Heart left ventricle (tissue), 16 donors: ENCODE data around the gene AKR1B1. TPM values are rescaled to one million over a fixed set of nuclear protein-coding genes. Genes with fewer than 3 reads are reported as not detected.

Experiments
- ATAC-seq, 4 donors: fragments of 200-7000 bp; cut with Tn5 transposase; one replicate each; pipeline ENCODE4 v1.9.1; 2020 to 2022; ENCODE audit warnings: moderate library complexity in 4 of 4, mild to moderate bottlenecking in 3 of 4, moderate number of reproducible peaks in 1 of 4
- DNase-seq, 5 donors: peaks; one replicate each; pipeline ENCODE4 v3.0.0-alpha.2; 2020
- H3K27ac ChIP-seq, 12 donors: fragments of 200-600 bp; sonication (generic) in 4 of 12; one replicate each; pipeline versions ENCODE4 v1.5.0 to v1.8.0; 2016 to 2022; ENCODE audit warnings: mild to moderate bottlenecking in 2 of 12
- H3K27me3 ChIP-seq, 9 donors: fragments of 200-600 bp; sonication (generic) in 2 of 9; one replicate each; pipeline versions ENCODE4 v1.5.1 to v1.8.0; 2016 to 2022; ENCODE audit warnings: mild to moderate bottlenecking in 3 of 9
- H3K36me3 ChIP-seq, 9 donors: fragments of 200-600 bp; sonication (generic) in 2 of 9; one replicate each; pipeline versions ENCODE4 v1.5.0 to v1.8.0; 2018 to 2022; ENCODE audit warnings: mild to moderate bottlenecking in 2 of 9
- H3K4me1 ChIP-seq, 12 donors: fragments of 200-600 bp; sonication (generic) in 4 of 12; one replicate each; pipeline versions ENCODE4 v1.5.0 to v1.8.0; 2016 to 2022; ENCODE audit warnings: mild to moderate bottlenecking in 3 of 12
- H3K4me3 ChIP-seq, 12 donors: fragments of 200-600 bp; sonication (generic) in 4 of 12; one replicate each; pipeline versions ENCODE4 v1.5.0 to v1.8.0; 2017 to 2022; ENCODE audit warnings: mild to moderate bottlenecking in 9 of 12, moderate library complexity in 4 of 12
- H3K9me3 ChIP-seq, 12 donors: fragments of 200-600 bp; sonication (generic) in 4 of 12; one replicate each; pipeline versions ENCODE4 v1.5.0 to v1.8.0; 2016 to 2022; ENCODE audit warnings: mild to moderate bottlenecking in 1 of 12
- CTCF ChIP-seq, 12 donors: fragments of 200-600 bp; sonication (generic) in 4 of 12; IDR thresholded peaks; one replicate each; pipeline versions ENCODE4 v1.5.0 to v1.8.0; 2018 to 2022; ENCODE audit warnings: antibody characterized with exemption in 12 of 12, mild to moderate bottlenecking in 5 of 12
- POLR2A ChIP-seq, 2 donors: fragments of 450-650 bp; IDR thresholded peaks; one replicate each; pipeline ENCODE4 v1.6.1; 2017; ENCODE audit warnings: antibody characterized with exemption in 2 of 2, mild to moderate bottlenecking in 2 of 2, moderate library complexity in 2 of 2
- WGBS, 4 donors: extraction: QIAGEN DNeasy Blood & Tissue Kit in 2 of 4; methylation state at CpG; one replicate each; pipeline versions ENCODE4 v1.1.5 to v1.1.7; 2013 to 2018; 5-methylcytosine and 5-hydroxymethylcytosine counted together
- intact Hi-C, 10 donors: fragments of 100-400 bp; cut with DNase I; formaldehyde crosslinking; loops; one replicate each; pipeline versions ENCODE4 v1.11.1 to v1.14.2; 2022
- polyA plus RNA-seq, 2 donors: library from polyadenylated mRNA; stranded (reverse); fragments of 200-250 nt; gene quantifications; one replicate each; pipeline ENCODE4 v1.2.3, GENCODE V29; 2013
- total RNA-seq, 9 donors: library from RNA; depleted of rRNA in 2 of 9; stranded (reverse); fragments of >200 nt in 2 of 9; fragmentation: NEBNext Ultra II Directional in 3 of 9; extraction: Animal tissue kit (Norgen Biotek cat#: 25700) in 3 of 9; gene quantifications; one replicate each; pipeline versions ENCODE4 v1.1.0 to v1.2.4, GENCODE V29; 2016 to 2023
- donor health status: ischemic (EF 13 %, LVEDD 7.1; RV severe dilation, severe dysfunction).
- donor health status: healthy with polysubstance abuse.
- donor health status: DM: no; HTN: yes; CAD: no.
- donor health status: DM: no; HTN: no; CAD: no.
- donor health status: ischemic (EF 25% LVEDD 6.9; RV normal size, moderate dysfunction).
- donor health status: ischemic (EF 25% LVEDD 5.7; RV mildly dilated, moderate dysfunction).
- donor health status: healthy.
- donor health status: DM: yes; HTN: yes; CAD: no.
- donor health status: ischemic (EF 35%, LVEDD 5.7; RV mildly dilated, moderate dysfunction).
- donor health status: nonischemic (EF 11% LVEDD 7.7; RV severe dilation, severe dysfunction).
- donor health status: DM: yes; HTN: yes; CAD: no.
- donor health status: PGD.
- donor health status: ischemic (EF 29% LVEDD 5.4; RV normal size, mild dysfunction).
- donor health status: nonischemic (EF 23%, LVEDD 6.1; RV moderate dilation, normal function).

Gene AKR1B1
- total and polyA plus RNA-seq, 11 donors: 97.0 to 335 (median 185) TPM

- Histone ChIP-seq H3K36me3 (peaks cover 0 to 6% (median 4%) of the 10 kb centered on the region in 9 donors), H3K4me1 (peaks cover 5 to 52% (median 38%) of the 10 kb centered on the region in 12 donors), H3K4me3 (peak overlapping the region in 2 of 12 donors; percentile 74 to 81), H3K27me3 (no peaks in the 10 kb centered on the region), H3K9me3 (no peaks in the 10 kb centered on the region), H3K27ac (no peak overlapping the region)
- intact Hi-C loops: no loop called here
- ATAC-seq: no peak
- no peak for DNase-seq
- 68 to 77% (median 74%) methylated on average over 2 of the region's 2 CpGs for WGBS, 4 donors
- TF ChIP-seq POLR2A (IDR thresholded peaks at IDR 0.05): no peak
- no peak for TF ChIP-seq CTCF (IDR thresholded peaks at IDR 0.05)
Measured at GRCh38 chr7:134457210-134457609, 1.7 kb downstream of the AKR1B1 start.

- DNase-seq: no peak
- peak overlapping the region in 1 of 12 donors; percentile 8 for H3K4me3 ChIP-seq
- no peaks in the 10 kb centered on the region for H3K9me3 ChIP-seq
- H3K4me1 ChIP-seq: peaks cover 2 to 70% (median 55%) of the 10 kb centered on the region in 12 donors
- H3K27me3 ChIP-seq: no peaks in the 10 kb centered on the region
- 53 to 56% (median 54%) methylated on average over 4 of the region's 4 CpGs for WGBS, 4 donors
- H3K36me3 ChIP-seq: peaks cover 0 to 30% (median 26%) of the 10 kb centered on the region in 9 donors
- no peak for TF ChIP-seq CTCF (IDR thresholded peaks at IDR 0.05)
- no peak for TF ChIP-seq POLR2A (IDR thresholded peaks at IDR 0.05)
- peak overlapping the region in 10 of 12 donors; percentile 1 to 75 (median 43) for H3K27ac ChIP-seq
- ATAC-seq: no peak
- intact Hi-C loops: no loop called here
Measured at GRCh38 chr7:134454277-134454676, 4.6 kb downstream of the AKR1B1 start.

GRCh38 chr7:134453518-134453917 is 5.4 kb downstream of the AKR1B1 start:
- TF ChIP-seq POLR2A (IDR thresholded peaks at IDR 0.05): no peak
- no peak for DNase-seq
- Histone ChIP-seq H3K27me3 (no peaks in the 10 kb centered on the region), H3K27ac (peak overlapping the region in 11 of 12 donors; percentile 24 to 75 (median 62)), H3K4me3 (no peak overlapping the region), H3K4me1 (peaks cover 0 to 72% (median 56%) of the 10 kb centered on the region in 12 donors), H3K9me3 (no peaks in the 10 kb centered on the region), H3K36me3 (peaks cover 0 to 36% (median 33%) of the 10 kb centered on the region in 9 donors)
- intact Hi-C loops: no loop called here
- no peak for ATAC-seq
- WGBS, 4 donors: 56 to 67% (median 61%) methylated on average over 5 of the region's 5 CpGs

- peak; percentile 9 to 27 (median 20) for ATAC-seq
Measured at GRCh38 chr7:134452991-134453473, 5.9 kb downstream of the AKR1B1 start.

GRCh38 chr7:134452419-134452838 is 6.5 kb downstream of the AKR1B1 start:
- Histone ChIP-seq H3K36me3 (peaks cover 0 to 47% (median 44%) of the 10 kb centered on the region in 9 donors), H3K4me3 (peak overlapping the region in 2 of 12 donors; percentile 0 to 19), H3K27me3 (no peaks in the 10 kb centered on the region), H3K9me3 (no peaks in the 10 kb centered on the region), H3K4me1 (peaks cover 0 to 66% (median 49%) of the 10 kb centered on the region in 12 donors), H3K27ac (peak overlapping the region in 11 of 12 donors; percentile 22 to 75 (median 45))
- intact Hi-C loops: no loop called here
- TF ChIP-seq POLR2A (IDR thresholded peaks at IDR 0.05) (no peak), CTCF (IDR thresholded peaks at IDR 0.05) (no peak)
- ATAC-seq (peak; percentile 9 to 64 (median 36)), DNase-seq (peak in 4 of 5 donors; percentile 43 to 55 (median 48))
- 66 to 78% (median 73%) methylated on average over 5 of the region's 5 CpGs for WGBS, 4 donors

More at GRCh38 chr7:134452991-134453473, 5.9 kb downstream of the AKR1B1 start:
- no peak for TF ChIP-seq POLR2A (IDR thresholded peaks at IDR 0.05)
- Histone ChIP-seq H3K4me1 (peaks cover 0 to 72% (median 55%) of the 10 kb centered on the region in 12 donors), H3K27ac (peak overlapping the region; percentile 22 to 75 (median 54)), H3K36me3 (peaks cover 0 to 41% (median 38%) of the 10 kb centered on the region in 9 donors), H3K9me3 (no peaks in the 10 kb centered on the region), H3K4me3 (peak overlapping the region in 1 of 12 donors; percentile 9), H3K27me3 (no peaks in the 10 kb centered on the region)
- no peak for DNase-seq
- intact Hi-C loops: no loop called here
- 57 to 72% (median 64%) methylated on average over 6 to 7 of the region's 7 CpGs for WGBS, 4 donors
